Right renal pelvis (tissue), 4 donors: ENCODE results near the gene SLC24A4. TPM values are rescaled to one million over a fixed set of nuclear protein-coding genes. Genes with fewer than 3 reads are reported as not detected.
"Not testable (repeated sequence)": the region's sequence is repeated elsewhere in the genome, so short reads cannot be mapped to it uniquely, and the experiment has no call there.

ENCODE experiments used
- DNase-seq, 4 donors: peaks; one replicate each; pipeline ENCODE4 v3.0.0-alpha.2; 2013; ENCODE audit warnings: low read depth in 4 of 4, low spot score in 3 of 4, missing footprints in 1 of 4
- polyA plus RNA-seq, 4 donors: library from polyadenylated mRNA; unstranded; fragments of 120-200 nt; gene quantifications; one replicate each; pipeline ENCODE4 v1.2.1, GENCODE V29; 2013; ENCODE audit not compliant: insufficient read length in 4 of 4

Gene SLC24A4
- polyA plus RNA-seq, 4 donors: 0.14 to 0.37 (median 0.15) TPM

GRCh38 chr14:92398888-92399636 is 76.1 kb downstream of the SLC24A4 start:
- DNase-seq: no peak

- DNase-seq: no peak
Observed at GRCh38 chr14:92400579-92401444, 77.8 kb downstream of the SLC24A4 start.

GRCh38 chr14:92401561-92401960 is 78.6 kb downstream of the SLC24A4 start:
- no peak for DNase-seq

GRCh38 chr14:92402500-92402899 is 79.5 kb downstream of the SLC24A4 start:
- not testable (repeated sequence) for DNase-seq

- no peak for DNase-seq
Observed at GRCh38 chr14:92404018-92404417, 81.1 kb downstream of the SLC24A4 start.

GRCh38 chr14:92404421-92404820 is 81.5 kb downstream of the SLC24A4 start:
- DNase-seq: no peak

GRCh38 chr14:92404938-92405337 is 82.0 kb downstream of the SLC24A4 start:
- DNase-seq: no peak

GRCh38 chr14:92407410-92407809 is 84.4 kb downstream of the SLC24A4 start:
- no peak for DNase-seq

- DNase-seq: no peak
Observed at GRCh38 chr14:92409043-92409442, 86.1 kb downstream of the SLC24A4 start.

GRCh38 chr14:92411135-92411534 is 88.2 kb downstream of the SLC24A4 start:
- DNase-seq: no peak

- DNase-seq: no peak
Observed at GRCh38 chr14:92411941-92412340, 89.0 kb downstream of the SLC24A4 start.

- no peak for DNase-seq
Observed at GRCh38 chr14:92412912-92413311, 89.9 kb downstream of the SLC24A4 start.

- no peak for DNase-seq
Observed at GRCh38 chr14:92413379-92413778, 90.4 kb downstream of the SLC24A4 start.

GRCh38 chr14:92414690-92415445 is 91.9 kb downstream of the SLC24A4 start:
- DNase-seq: no peak

- no peak for DNase-seq
Observed at GRCh38 chr14:92415969-92416368, 93.0 kb downstream of the SLC24A4 start.

GRCh38 chr14:92416544-92416943 is 93.6 kb downstream of the SLC24A4 start:
- DNase-seq: no peak

- no peak for DNase-seq
Observed at GRCh38 chr14:92417759-92418158, 94.8 kb downstream of the SLC24A4 start.

- DNase-seq: no peak
Observed at GRCh38 chr14:92421751-92422150, 98.8 kb downstream of the SLC24A4 start.

- DNase-seq: no peak
Observed at GRCh38 chr14:92425101-92425500, 102.1 kb downstream of the SLC24A4 start.

GRCh38 chr14:92426237-92426636 is 103.3 kb downstream of the SLC24A4 start:
- DNase-seq: no peak

GRCh38 chr14:92427096-92427495 is 104.1 kb downstream of the SLC24A4 start:
- no peak for DNase-seq
